Endothelial cell of hepatic sinusoid (primary cell): Measurements from ENCODE around the gene ARHGEF11.

Experiments
- in situ Hi-C: cut with HindIII; loops from 2 replicates; pipeline ENCODE4 v1.10.0; 2017; ENCODE audit warnings: low sequenced_read_pairs

Gene ARHGEF11

GRCh38 chr1:157001304-157001703 is 44.2 kb downstream of the ARHGEF11 start:
- in situ Hi-C loops, result no loop called here

- in situ Hi-C loops, result no loop called here
Observed at GRCh38 chr1:157000686-157001085, 44.9 kb downstream of the ARHGEF11 start.

GRCh38 chr1:156999596-157000320 is 45.8 kb downstream of the ARHGEF11 start:
- in situ Hi-C loops, result no loop called here

GRCh38 chr1:156998840-156999500 is 46.6 kb downstream of the ARHGEF11 start:
- in situ Hi-C loops, result no loop called here

GRCh38 chr1:156998301-156998700 is 47.2 kb downstream of the ARHGEF11 start:
- in situ Hi-C loops, result no loop called here

- in situ Hi-C loops, result no loop called here
Observed at GRCh38 chr1:156995412-156995811, 50.1 kb downstream of the ARHGEF11 start.

- in situ Hi-C loops, result loop anchor here (5.0 kb wide), 1 partner anchor 48 kb away; no protein-coding TSS in a partner anchor
Observed at GRCh38 chr1:156994277-156994676, 51.3 kb downstream of the ARHGEF11 start.

- in situ Hi-C loops, result loop anchor here (5.0 kb wide), 1 partner anchor 49 kb away; no protein-coding TSS in a partner anchor
Observed at GRCh38 chr1:156993426-156994147, 52.0 kb downstream of the ARHGEF11 start.

GRCh38 chr1:156992215-156992614 is 53.3 kb downstream of the ARHGEF11 start:
- in situ Hi-C loops, result loop anchor here (5.0 kb wide), 1 partner anchor 50 kb away; no protein-coding TSS in a partner anchor

GRCh38 chr1:156987715-156988114 is 57.8 kb downstream of the ARHGEF11 start:
- in situ Hi-C loops, result no loop called here

GRCh38 chr1:156980551-156980950 is 65.0 kb downstream of the ARHGEF11 start:
- in situ Hi-C loops, result no loop called here

- in situ Hi-C loops, result no loop called here
Observed at GRCh38 chr1:156975084-156975483, 70.5 kb downstream of the ARHGEF11 start.

- in situ Hi-C loops, result no loop called here
Observed at GRCh38 chr1:156973417-156973816, 72.1 kb downstream of the ARHGEF11 start.

GRCh38 chr1:156970017-156970416 is 75.5 kb downstream of the ARHGEF11 start:
- in situ Hi-C loops, result no loop called here

GRCh38 chr1:156969496-156969895 is 76.0 kb downstream of the ARHGEF11 start:
- in situ Hi-C loops, result loop anchor here (10.0 kb wide), 1 partner anchor 75 kb away; the partner anchor contains the start of gene PEAR1

GRCh38 chr1:156964441-156964840 is 81.1 kb downstream of the ARHGEF11 start:
- in situ Hi-C loops, result loop anchor here (10.0 kb wide), 1 partner anchor 70 kb away; the partner anchor contains the start of gene PEAR1

- in situ Hi-C loops, result loop anchor here (10.0 kb wide), 1 partner anchor 69 kb away; the partner anchor contains the start of gene PEAR1
Observed at GRCh38 chr1:156963621-156964020, 81.9 kb downstream of the ARHGEF11 start.

- in situ Hi-C loops, result loop anchor here (10.0 kb wide), 1 partner anchor 67 kb away; the partner anchor contains the start of gene PEAR1
Observed at GRCh38 chr1:156961709-156962108, 83.8 kb downstream of the ARHGEF11 start.

GRCh38 chr1:156959925-156960324 is 85.6 kb downstream of the ARHGEF11 start:
- in situ Hi-C loops, result loop anchor here (10.0 kb wide), 1 partner anchor 65 kb away; the partner anchor contains the start of gene PEAR1

- in situ Hi-C loops, result no loop called here
Observed at GRCh38 chr1:156959414-156959813, 86.1 kb downstream of the ARHGEF11 start.

- in situ Hi-C loops, result no loop called here
Observed at GRCh38 chr1:156958247-156958714, 87.3 kb downstream of the ARHGEF11 start.
